ENCODE measurements around the gene KCTD14. TPM values are rescaled to one million over a fixed set of nuclear protein-coding genes. Genes with fewer than 3 reads are reported as not detected.
"Not testable (repeated sequence)": the region's sequence is repeated elsewhere in the genome, so short reads cannot be mapped to it uniquely, and the experiment has no call there.

KCTD14 gene
- total and polyA plus RNA-seq, 9 of the 15 experiments (the other 6 are each of a cell fraction or from before 2014, with no cell fraction given) = 0.04 to 0.30 (median 0.11) TPM; not detected in 2

DNA sequence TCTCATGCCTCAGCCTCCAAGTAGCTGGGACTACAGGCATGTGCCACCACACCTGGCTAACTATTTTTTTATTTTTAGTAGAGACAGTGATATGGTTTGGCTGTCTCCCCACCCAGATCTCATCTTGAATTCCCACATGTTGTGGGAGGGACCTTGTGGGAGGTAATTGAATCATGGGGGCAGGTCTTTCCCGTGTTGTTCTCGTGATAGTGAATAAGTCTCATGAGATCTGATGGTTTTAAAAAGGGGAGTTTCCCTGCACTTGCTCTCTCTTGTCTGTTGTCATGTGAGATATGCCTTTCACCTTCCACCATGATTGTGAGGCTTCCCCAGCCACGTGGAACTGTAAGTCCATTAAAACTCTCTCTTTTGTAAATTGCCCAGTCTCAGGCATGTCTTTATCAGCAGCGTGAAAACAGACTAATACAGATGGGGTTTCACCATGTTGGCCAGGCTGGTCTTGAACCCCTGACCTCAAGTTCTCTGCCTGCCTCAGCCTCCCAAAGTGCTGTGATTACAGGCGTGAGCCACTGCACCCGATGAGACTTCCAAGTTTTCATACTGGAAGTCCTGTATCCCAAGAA, 8.0 kb downstream of the KCTD14 start (continued):
- TF ChIP-seq NR2C1 (IDR thresholded peaks at IDR 0.05) = not testable (repeated sequence)
- TF ChIP-seq NR2C1 (tag; IDR thresholded peaks at IDR 0.05) = peak; percentile 51
- TF ChIP-seq, protein P1, sequence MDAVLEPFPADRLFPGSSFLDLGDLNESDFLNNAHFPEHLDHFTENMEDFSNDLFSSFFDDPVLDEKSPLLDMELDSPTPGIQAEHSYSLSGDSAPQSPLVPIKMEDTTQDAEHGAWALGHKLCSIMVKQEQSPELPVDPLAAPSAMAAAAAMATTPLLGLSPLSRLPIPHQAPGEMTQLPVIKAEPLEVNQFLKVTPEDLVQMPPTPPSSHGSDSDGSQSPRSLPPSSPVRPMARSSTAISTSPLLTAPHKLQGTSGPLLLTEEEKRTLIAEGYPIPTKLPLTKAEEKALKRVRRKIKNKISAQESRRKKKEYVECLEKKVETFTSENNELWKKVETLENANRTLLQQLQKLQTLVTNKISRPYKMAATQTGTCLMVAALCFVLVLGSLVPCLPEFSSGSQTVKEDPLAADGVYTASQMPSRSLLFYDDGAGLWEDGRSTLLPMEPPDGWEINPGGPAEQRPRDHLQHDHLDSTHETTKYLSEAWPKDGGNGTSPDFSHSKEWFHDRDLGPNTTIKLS (IDR thresholded peaks at IDR 0.05; ENCODE audit: borderline replicate concordance, low read depth) = peak; percentile 75
- TF ChIP-seq NR1H2 (CRISPR knock-in tag; IDR thresholded peaks at IDR 0.05) = 0 out of 2 replicates have a peak, but pooled peaks have one; percentile 55
- peak; percentile 64 for TF ChIP-seq RBFOX2 (IDR thresholded peaks at IDR 0.05; ENCODE audit: low read depth, low read length)
- TF ChIP-seq, protein P2, sequence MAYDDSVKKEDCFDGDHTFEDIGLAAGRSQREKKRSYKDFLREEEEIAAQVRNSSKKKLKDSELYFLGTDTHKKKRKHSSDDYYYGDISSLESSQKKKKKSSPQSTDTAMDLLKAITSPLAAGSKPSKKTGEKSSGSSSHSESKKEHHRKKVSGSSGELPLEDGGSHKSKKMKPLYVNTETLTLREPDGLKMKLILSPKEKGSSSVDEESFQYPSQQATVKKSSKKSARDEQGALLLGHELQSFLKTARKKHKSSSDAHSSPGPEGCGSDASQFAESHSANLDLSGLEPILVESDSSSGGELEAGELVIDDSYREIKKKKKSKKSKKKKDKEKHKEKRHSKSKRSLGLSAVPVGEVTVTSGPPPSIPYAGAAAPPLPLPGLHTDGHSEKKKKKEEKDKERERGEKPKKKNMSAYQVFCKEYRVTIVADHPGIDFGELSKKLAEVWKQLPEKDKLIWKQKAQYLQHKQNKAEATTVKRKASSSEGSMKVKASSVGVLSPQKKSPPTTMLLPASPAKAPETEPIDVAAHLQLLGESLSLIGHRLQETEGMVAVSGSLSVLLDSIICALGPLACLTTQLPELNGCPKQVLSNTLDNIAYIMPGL (CRISPR knock-in tag; IDR thresholded peaks at IDR 0.05) = peak; percentile 34; the same call in 1 of the 2 replicates
- TF ChIP-seq, protein P3, sequence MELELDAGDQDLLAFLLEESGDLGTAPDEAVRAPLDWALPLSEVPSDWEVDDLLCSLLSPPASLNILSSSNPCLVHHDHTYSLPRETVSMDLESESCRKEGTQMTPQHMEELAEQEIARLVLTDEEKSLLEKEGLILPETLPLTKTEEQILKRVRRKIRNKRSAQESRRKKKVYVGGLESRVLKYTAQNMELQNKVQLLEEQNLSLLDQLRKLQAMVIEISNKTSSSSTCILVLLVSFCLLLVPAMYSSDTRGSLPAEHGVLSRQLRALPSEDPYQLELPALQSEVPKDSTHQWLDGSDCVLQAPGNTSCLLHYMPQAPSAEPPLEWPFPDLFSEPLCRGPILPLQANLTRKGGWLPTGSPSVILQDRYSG (tag; conservative IDR thresholded peaks at IDR 0.05; ENCODE audit: low read depth) = peak; percentile 86
- TF ChIP-seq MTA3 (IDR thresholded peaks at IDR 0.05; ENCODE audit: borderline replicate concordance) = peak; percentile 45; the same call in 1 of the 2 replicates
- TF ChIP-seq VEZF1 (CRISPR knock-in tag; IDR thresholded peaks at IDR 0.05) = peak; percentile 41; the same call in 1 of the 2 replicates
- TF ChIP-seq ARID1B (IDR thresholded peaks at IDR 0.05) = peak; percentile 67
- TF ChIP-seq, protein P4, sequence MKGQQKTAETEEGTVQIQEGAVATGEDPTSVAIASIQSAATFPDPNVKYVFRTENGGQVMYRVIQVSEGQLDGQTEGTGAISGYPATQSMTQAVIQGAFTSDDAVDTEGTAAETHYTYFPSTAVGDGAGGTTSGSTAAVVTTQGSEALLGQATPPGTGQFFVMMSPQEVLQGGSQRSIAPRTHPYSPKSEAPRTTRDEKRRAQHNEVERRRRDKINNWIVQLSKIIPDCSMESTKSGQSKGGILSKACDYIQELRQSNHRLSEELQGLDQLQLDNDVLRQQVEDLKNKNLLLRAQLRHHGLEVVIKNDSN (CRISPR knock-in tag; IDR thresholded peaks at IDR 0.05) = peak; percentile 49
- peak; percentile 19; the same call in 1 of the 2 replicates for TF ChIP-seq RAD51 (IDR thresholded peaks at IDR 0.05; ENCODE audit: borderline replicate concordance, low read depth)
- TF ChIP-seq POLR2AphosphoS5 (IDR thresholded peaks at IDR 0.05; ENCODE audit: control insufficient read depth, insufficient read depth, low read depth, low read length) = peak; percentile 49; the same call in 1 of the 2 replicates
